ENCODE measurements around the gene SLIT1. TPM values are rescaled to one million over a fixed set of nuclear protein-coding genes. Genes with fewer than 3 reads are reported as not detected.

Gene SLIT1
- total RNA-seq, 1 donor from 2014 or later, result under 0.01 TPM

- no peak for DNase-seq (ENCODE audit: low read depth)
- Histone ChIP-seq H3K36me3 (ENCODE audit: control insufficient read depth, insufficient read depth, low read length) (peaks cover 2% of the 10 kb centered on the region), H3K27me3 (ENCODE audit: control insufficient read depth, insufficient read depth, low read length) (no peaks in the 10 kb centered on the region), H3K4me3 (ENCODE audit: low read depth, low read length) (no peak overlapping the region)
- TF ChIP-seq CTCF (IDR thresholded peaks at IDR 0.05; ENCODE audit: insufficient read depth, low read length, severe bottlenecking), result no peak
- FAIRE-seq, result no peak
Measured at GRCh38 chr10:96984541-96985131, 201.1 kb downstream of the SLIT1 start.

- FAIRE-seq (no peak), DNase-seq (ENCODE audit: low read depth) (no peak)
- Histone ChIP-seq H3K36me3 (ENCODE audit: control insufficient read depth, insufficient read depth, low read length) (peaks cover 2% of the 10 kb centered on the region), H3K4me3 (ENCODE audit: low read depth, low read length) (no peak overlapping the region), H3K27me3 (ENCODE audit: control insufficient read depth, insufficient read depth, low read length) (no peaks in the 10 kb centered on the region)
- TF ChIP-seq CTCF (IDR thresholded peaks at IDR 0.05; ENCODE audit: insufficient read depth, low read length, severe bottlenecking), result no peak
Measured at GRCh38 chr10:96982149-96982930, 203.4 kb downstream of the SLIT1 start.

- Histone ChIP-seq H3K4me3 (ENCODE audit: low read depth, low read length) (no peak overlapping the region), H3K36me3 (ENCODE audit: control insufficient read depth, insufficient read depth, low read length) (peaks cover 2% of the 10 kb centered on the region), H3K27me3 (ENCODE audit: control insufficient read depth, insufficient read depth, low read length) (no peaks in the 10 kb centered on the region)
- FAIRE-seq (no peak), DNase-seq (ENCODE audit: low read depth) (no peak)
- TF ChIP-seq CTCF (IDR thresholded peaks at IDR 0.05; ENCODE audit: insufficient read depth, low read length, severe bottlenecking), result no peak
Measured at GRCh38 chr10:96978621-96979154, 207.1 kb downstream of the SLIT1 start.

- Histone ChIP-seq H3K27me3 (ENCODE audit: control insufficient read depth, insufficient read depth, low read length) (no peaks in the 10 kb centered on the region), H3K4me3 (ENCODE audit: low read depth, low read length) (no peak overlapping the region), H3K36me3 (ENCODE audit: control insufficient read depth, insufficient read depth, low read length) (no peaks in the 10 kb centered on the region)
- DNase-seq (ENCODE audit: low read depth) (no peak), FAIRE-seq (no peak)
- no peak for TF ChIP-seq CTCF (IDR thresholded peaks at IDR 0.05; ENCODE audit: insufficient read depth, low read length, severe bottlenecking)
Measured at GRCh38 chr10:96975136-96975535, 210.6 kb downstream of the SLIT1 start.

GRCh38 chr10:96973809-96974747 is 211.7 kb downstream of the SLIT1 start:
- no peaks in the 10 kb centered on the region for H3K36me3 ChIP-seq (ENCODE audit: control insufficient read depth, insufficient read depth, low read length)
- H3K27me3 ChIP-seq (ENCODE audit: control insufficient read depth, insufficient read depth, low read length), result no peaks in the 10 kb centered on the region
- no peak for DNase-seq (ENCODE audit: low read depth)
- no peak overlapping the region for H3K4me3 ChIP-seq (ENCODE audit: low read depth, low read length)
- FAIRE-seq, result no peak
- no peak for TF ChIP-seq CTCF (IDR thresholded peaks at IDR 0.05; ENCODE audit: insufficient read depth, low read length, severe bottlenecking)
